NCI-H510A treated with DMSO at 0.1 percent for 48 hours (cell line): ENCODE results near the gene CCDC59.

Experiments used
- DNase-seq: peaks from one replicate; lab custom pipeline; 2025; lab: John Stamatoyannopoulos, UW

The CCDC59 gene

GRCh38 chr12:82314406-82314892 is 43.7 kb downstream of the CCDC59 start:
- no peak for DNase-seq
